ENCODE data around the gene PLCL1.

GRCh38 chr2:197994751-197995150 is 190.4 kb downstream of the PLCL1 start:
- TF ChIP-seq CTCF (IDR thresholded peaks at IDR 0.05) (no peak), POLR2A (IDR thresholded peaks at IDR 0.05) (no peak)

Measured in esophagus squamous epithelium (tissue), 4 donors.